HepG2 (cell line): ENCODE measurements around the gene UBAC2. TPM values are rescaled to one million over a fixed set of nuclear protein-coding genes. Genes with fewer than 3 reads are reported as not detected.

Experiments
- ATAC-seq: fragments of 200-7000 bp; cut with Tn5 transposase; 3 replicates; pipeline ENCODE4 v1.9.1; 2020; ENCODE audit warnings: mild to moderate bottlenecking, moderate library complexity
- BruUV-seq: library from RNA; stranded (reverse); fragments of 400-500 nt; replicated peaks from 2 replicates; lab custom pipeline; 2021; lab: Mats Ljungman, UMichigan
- CTCF ChIA-PET: fragments of 300-600 bp; formaldehyde crosslinking; extraction: SDS; loops from one replicate; lab custom pipeline; 2021; ENCODE audit warnings: low total read pairs, inconsistent platforms, low intra/inter-chr PET ratio; lab: Yijun Ruan, JAX
- POLR2A ChIA-PET: fragments of 350-600 bp; sonication (Branson Sonifier 250); formaldehyde crosslinking; loops from one replicate; lab custom pipeline; 2020; ENCODE audit warnings: antibody characterized with exemption, inconsistent platforms; lab: Yijun Ruan, JAX
- DNase-seq: peaks from one replicate; pipeline ENCODE4 v3.0.0-alpha.2; 2015; ENCODE audit warnings: low spot score
- FAIRE-seq: peaks from 3 replicates; lab custom pipeline; 2011; peaks lifted over from hg19 to GRCh38; lab: Jason Lieb, UNC
- H2AFZ ChIP-seq: one replicate; pipeline ENCODE4 v1.6.1; 2011; ENCODE audit warnings: low read length, inconsistent platforms
- H3K27ac ChIP-seq: fragments of 300-600 bp; 3 replicates; pipeline ENCODE4 v1.8.0; 2011; ENCODE audit warnings: mixed run types, mild to moderate bottlenecking, mixed read lengths, low read length, inconsistent platforms; ENCODE audit not compliant: insufficient read depth; ENCODE audit errors: extremely low read length
- H3K27me3 ChIP-seq, 2 experiments: fragments of 200-600 bp in 1 of 2; 2 replicates in 1 of 2; 3 replicates in 1 of 2; pipeline versions ENCODE4 v1.6.0 to v1.8.0; 2011; ENCODE audit warnings: low read length in 2 of 2, mild to moderate bottlenecking in 2 of 2, moderate library complexity in 2 of 2, inconsistent platforms in 1 of 2; ENCODE audit not compliant: insufficient read depth in 2 of 2, control insufficient read depth in 1 of 2
- H3K36me3 ChIP-seq, 2 experiments: fragments of 200-600 bp in 1 of 2; replicated peaks in 1 of 2; 2 replicates in 1 of 2; 3 replicates in 1 of 2; pipeline versions ENCODE4 v1.5.1 to v1.8.0; 2011; ENCODE audit warnings: low read length in 2 of 2, inconsistent platforms in 1 of 2; ENCODE audit not compliant: insufficient read depth in 2 of 2, control insufficient read depth in 1 of 2
- H3K4me1 ChIP-seq: 2 replicates; pipeline ENCODE4 v1.5.1; 2012; ENCODE audit warnings: low read length, inconsistent platforms; ENCODE audit not compliant: insufficient read depth
- H3K4me2 ChIP-seq: 2 replicates; pipeline ENCODE4 v1.6.0; 2011; ENCODE audit warnings: low read depth, low read length, inconsistent platforms
- H3K4me3 ChIP-seq, 3 experiments: fragments of 200-600 bp in 1 of 3; sonication (generic), shearing (Covaris generic) in 1 of 3; replicated peaks in 1 of 3; 2 replicates each; pipeline ENCODE4 v1.5.1; 2011 to 2016; ENCODE audit warnings: low read length in 3 of 3, inconsistent platforms in 2 of 3, low read depth in 2 of 3, mild to moderate bottlenecking in 2 of 3, control low read depth in 1 of 3, mixed read lengths in 1 of 3; ENCODE audit not compliant: insufficient read depth in 1 of 3
- H3K79me2 ChIP-seq: one replicate; pipeline ENCODE4 v1.6.1; 2011; ENCODE audit warnings: low read length, inconsistent platforms; ENCODE audit not compliant: insufficient read depth
- H3K9ac ChIP-seq: 2 replicates; pipeline ENCODE4 v1.6.0; 2011; ENCODE audit warnings: mild to moderate bottlenecking, low read depth, low read length, inconsistent platforms; ENCODE audit not compliant: insufficient read depth
- H3K9me3 ChIP-seq: 2 replicates; pipeline ENCODE4 v1.5.1; 2012; ENCODE audit warnings: mild to moderate bottlenecking, low read length
- H4K20me1 ChIP-seq: 2 replicates; pipeline ENCODE4 v1.6.0; 2011; ENCODE audit warnings: inconsistent platforms, mild to moderate bottlenecking, low read length, moderate library complexity; ENCODE audit not compliant: insufficient read depth
- ATF7 ChIP-seq, 2 experiments: fragments of 450-650 bp in 1 of 2; sonication (generic) in 1 of 2; formaldehyde crosslinking in 1 of 2; IDR thresholded peaks; 2 replicates each; pipeline versions ENCODE4 v1.4.0 to v1.6.1; 2016 to 2020; ENCODE audit warnings: antibody characterized with exemption in 1 of 2, mild to moderate bottlenecking in 1 of 2, missing genetic modification reagents in 1 of 2
- GZF1 ChIP-seq: sonication (generic); formaldehyde crosslinking; IDR thresholded peaks from 2 replicates; pipeline ENCODE4 v1.5.1; 2020; ENCODE audit warnings: mild to moderate bottlenecking, missing genetic modification reagents
- HNRNPUL1 ChIP-seq: fragments of 200-400 bp; formaldehyde crosslinking; IDR thresholded peaks from 2 replicates; pipeline ENCODE4 v1.6.1; 2017; ENCODE audit warnings: low read depth, mild to moderate bottlenecking, low read length, moderate library complexity
- KAT8 ChIP-seq: IDR thresholded peaks from 2 replicates; pipeline ENCODE4 v1.6.1; 2016; ENCODE audit warnings: missing genetic modification reagents, missing compliant biosample characterization
- REL ChIP-seq: sonication (generic); formaldehyde crosslinking; conservative IDR thresholded peaks from 2 replicates; pipeline ENCODE4 v1.8.0; 2022; ENCODE audit warnings: mild to moderate bottlenecking, missing genetic modification reagents, moderate library complexity
- ZNF180 ChIP-seq: sonication (generic); formaldehyde crosslinking; IDR thresholded peaks from 2 replicates; pipeline ENCODE4 v1.4.0; 2020; ENCODE audit warnings: low read depth, missing genetic modification reagents, borderline replicate concordance
- ZNF44 ChIP-seq: sonication (generic); formaldehyde crosslinking; IDR thresholded peaks from 2 replicates; pipeline ENCODE4 v1.5.1; 2020; ENCODE audit warnings: mild to moderate bottlenecking, missing genetic modification reagents
- ZNF446 ChIP-seq: sonication (generic); formaldehyde crosslinking; IDR thresholded peaks from 2 replicates; pipeline ENCODE4 v1.5.0; 2020; ENCODE audit warnings: mild to moderate bottlenecking, missing genetic modification reagents
- WGBS: methylation state at CpG from one replicate; pipeline ENCODE4 v1.1.6; 2017; ENCODE audit warnings: low lambda C conversion rate; 5-methylcytosine and 5-hydroxymethylcytosine counted together
- in situ Hi-C: cut with HindIII; loops from 2 replicates; pipeline ENCODE4 v1.10.0; 2017; ENCODE audit warnings: low pct_unique_long_range_greater_than_20kb; ENCODE audit not compliant: extremely low pct_ligation_motif_present
- intact Hi-C: fragments of 100-400 bp; cut with micrococcal nuclease; formaldehyde crosslinking; loops from one replicate; pipeline ENCODE4 v1.10.0; 2022; ENCODE audit not compliant: unreplicated experiment
- polyA plus RNA-seq, 8 experiments: library from polyadenylated mRNA; depleted of rRNA in 3 of 8; stranded (reverse) in 7 of 8; unstranded in 1 of 8; fragments of >200 nt; fragmentation: Illumina TruSeq in 4 of 8; extraction: Trizol in 4 of 8; gene quantifications; 2 replicates each; pipeline versions ENCODE4 v1.2.1 to v1.2.3, GENCODE V29; 2011 to 2016; ENCODE audit warnings: low read depth in 4 of 8, missing spikeins in 1 of 8, mixed read lengths in 1 of 8; ENCODE audit not compliant: insufficient read depth in 1 of 8
- total RNA-seq, 5 experiments: library from RNA; depleted of rRNA; stranded (reverse); fragments of >200 nt; fragmentation: Illumina TruSeq; extraction: Trizol; gene quantifications; 2 replicates each; pipeline ENCODE4 v1.2.3, GENCODE V29; 2016; ENCODE audit warnings: low read depth in 1 of 5
- TF ChIP-seq, protein P1 (sequence below): sonication (generic); formaldehyde crosslinking; IDR thresholded peaks from 2 replicates; pipeline ENCODE4 v1.9.0; 2021; ENCODE audit warnings: mild to moderate bottlenecking, missing genetic modification reagents
- TF ChIP-seq, protein P2 (sequence below): sonication (generic); formaldehyde crosslinking; IDR thresholded peaks from 2 replicates; pipeline ENCODE4 v1.5.0; 2020; ENCODE audit warnings: missing genetic modification reagents

UBAC2 gene
- total and polyA plus RNA-seq, 2 of the 13 experiments (the other 11 are each of a cell fraction or from before 2014, with no cell fraction given): 61.3 to 80.8 TPM

DNA sequence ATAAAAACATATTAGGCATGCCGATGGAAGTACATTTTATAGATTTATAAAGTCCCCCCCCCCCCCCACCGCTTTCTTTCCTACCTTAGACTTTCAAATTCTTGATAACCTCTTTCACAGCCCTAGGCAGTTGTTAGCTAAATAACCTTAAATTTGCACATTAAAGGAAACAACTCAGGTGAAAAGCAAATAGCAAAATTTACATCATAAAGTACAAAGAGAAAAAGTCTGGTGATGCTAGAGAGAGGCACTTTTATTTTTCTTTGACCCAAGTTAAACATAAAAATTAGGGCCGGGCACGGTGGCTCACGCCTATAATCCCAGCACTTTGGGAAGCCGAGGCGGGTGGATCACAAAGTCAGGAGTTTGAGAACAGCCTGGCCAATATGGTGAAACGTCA, 15.0 kb upstream of the UBAC2 start:
- no peak for TF ChIP-seq HNRNPUL1
- no peak for TF ChIP-seq ZNF180 (CRISPR knock-in tag)
- TF ChIP-seq ATF7 (IDR thresholded peaks at IDR 0.05): no peak
- no peak for TF ChIP-seq ATF7 (CRISPR knock-in tag; IDR thresholded peaks at IDR 0.05)
- no peak for TF ChIP-seq ZNF44 (CRISPR knock-in tag)
- no peak for TF ChIP-seq REL (CRISPR knock-in tag)
- intact Hi-C loops (no loop called here), in situ Hi-C loops (no loop called here)
- Histone ChIP-seq H3K27me3 (no peaks in the 10 kb centered on the region; a peak in 1 of 5 replicates), H3K9me3 (peaks cover 12% of the 10 kb centered on the region), H3K79me2 (no peaks in the 10 kb centered on the region), H2AFZ (no peak overlapping the region), H3K4me2 (no peak overlapping the region), H3K4me3 (no peak overlapping the region), H3K36me3 (no peaks in the 10 kb centered on the region), H4K20me1 (no peaks in the 10 kb centered on the region), H3K9ac (no peak overlapping the region), H3K27ac (no peak overlapping the region), H3K4me1 (0 out of 2 replicates have a peak, but pooled peaks cover 9% of the 10 kb centered on the region)
- no peak for DNase-seq
- ChIA-PET POLR2A (interaction anchor here (3.5 kb wide), 1 partner anchor 15 kb away, joined by 16 read pairs; the partner anchor contains the start of gene UBAC2), CTCF (no interaction called here)
- WGBS: 25% methylated on average over 8 of the region's 8 CpGs
- no peak for ATAC-seq
- FAIRE-seq: no peak
- no TSS peak for BruUV-seq

DNA sequence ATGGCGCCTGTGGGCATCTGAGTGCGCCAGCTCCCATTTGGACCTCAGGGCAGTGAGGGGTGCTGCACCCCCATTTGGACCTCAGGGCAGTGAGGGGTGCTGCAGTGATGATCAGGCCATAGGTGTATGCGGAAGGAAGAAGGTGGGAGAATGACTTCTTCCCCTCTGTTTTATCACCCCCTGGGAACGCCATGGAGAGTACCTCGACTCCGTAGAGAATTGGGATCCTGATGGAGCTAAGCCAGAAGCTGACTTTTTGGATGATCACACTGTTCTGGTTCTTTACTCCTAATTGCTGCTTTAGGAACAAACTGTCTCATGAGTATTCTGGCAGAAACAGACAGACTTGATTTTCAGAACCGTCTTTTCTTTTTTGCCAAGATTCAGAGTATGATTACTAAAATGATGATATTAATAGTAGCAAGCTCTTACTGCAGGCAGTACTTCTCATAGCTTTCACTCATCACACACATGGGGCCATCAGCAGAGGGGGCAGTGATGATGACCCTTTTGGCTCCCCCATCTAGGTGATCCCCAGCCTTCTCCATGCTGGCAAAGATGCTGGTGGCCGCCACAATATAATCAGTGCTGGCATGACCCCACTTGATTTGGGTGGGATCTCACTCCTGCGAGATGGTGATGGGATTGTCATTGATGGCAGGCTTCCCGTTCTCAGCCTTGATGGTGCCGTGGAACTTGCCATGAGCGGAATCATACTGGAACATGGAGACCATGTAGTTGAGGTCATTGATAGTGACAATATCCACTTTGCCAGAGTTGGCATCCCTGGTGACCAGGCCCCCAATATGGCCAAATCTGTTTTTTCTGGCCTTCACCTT, 10.3 kb upstream of the UBAC2 start:
- Histone ChIP-seq H3K79me2 (no peaks in the 10 kb centered on the region), H3K4me2 (no peak overlapping the region), H3K27ac (no peak overlapping the region), H3K4me1 (peaks cover 23% of the 10 kb centered on the region; the same call in 1 of the 2 replicates), H3K4me3 (no peak overlapping the region), H4K20me1 (no peaks in the 10 kb centered on the region), H3K36me3 (no peaks in the 10 kb centered on the region), H3K9me3 (no peaks in the 10 kb centered on the region), H3K27me3 (no peaks in the 10 kb centered on the region; a peak in 1 of 5 replicates), H3K9ac (no peak overlapping the region), H2AFZ (no peak overlapping the region)
- no TSS peak for BruUV-seq
- DNase-seq: no peak
- no peak for ATAC-seq
- ChIA-PET POLR2A (interaction anchor here (2.2 kb wide), 1 partner anchor 10 kb away, joined by 9 read pairs; the partner anchor contains the start of gene UBAC2), CTCF (no interaction called here)
- FAIRE-seq: no peak
- in situ Hi-C loops (no loop called here), intact Hi-C loops (no loop called here)
- WGBS: 82% methylated on average over 9 of the region's 12 CpGs
- no peak for TF ChIP-seq ZNF446
- no peak for TF ChIP-seq KAT8 (CRISPR knock-in tag)
- TF ChIP-seq, protein P1, sequence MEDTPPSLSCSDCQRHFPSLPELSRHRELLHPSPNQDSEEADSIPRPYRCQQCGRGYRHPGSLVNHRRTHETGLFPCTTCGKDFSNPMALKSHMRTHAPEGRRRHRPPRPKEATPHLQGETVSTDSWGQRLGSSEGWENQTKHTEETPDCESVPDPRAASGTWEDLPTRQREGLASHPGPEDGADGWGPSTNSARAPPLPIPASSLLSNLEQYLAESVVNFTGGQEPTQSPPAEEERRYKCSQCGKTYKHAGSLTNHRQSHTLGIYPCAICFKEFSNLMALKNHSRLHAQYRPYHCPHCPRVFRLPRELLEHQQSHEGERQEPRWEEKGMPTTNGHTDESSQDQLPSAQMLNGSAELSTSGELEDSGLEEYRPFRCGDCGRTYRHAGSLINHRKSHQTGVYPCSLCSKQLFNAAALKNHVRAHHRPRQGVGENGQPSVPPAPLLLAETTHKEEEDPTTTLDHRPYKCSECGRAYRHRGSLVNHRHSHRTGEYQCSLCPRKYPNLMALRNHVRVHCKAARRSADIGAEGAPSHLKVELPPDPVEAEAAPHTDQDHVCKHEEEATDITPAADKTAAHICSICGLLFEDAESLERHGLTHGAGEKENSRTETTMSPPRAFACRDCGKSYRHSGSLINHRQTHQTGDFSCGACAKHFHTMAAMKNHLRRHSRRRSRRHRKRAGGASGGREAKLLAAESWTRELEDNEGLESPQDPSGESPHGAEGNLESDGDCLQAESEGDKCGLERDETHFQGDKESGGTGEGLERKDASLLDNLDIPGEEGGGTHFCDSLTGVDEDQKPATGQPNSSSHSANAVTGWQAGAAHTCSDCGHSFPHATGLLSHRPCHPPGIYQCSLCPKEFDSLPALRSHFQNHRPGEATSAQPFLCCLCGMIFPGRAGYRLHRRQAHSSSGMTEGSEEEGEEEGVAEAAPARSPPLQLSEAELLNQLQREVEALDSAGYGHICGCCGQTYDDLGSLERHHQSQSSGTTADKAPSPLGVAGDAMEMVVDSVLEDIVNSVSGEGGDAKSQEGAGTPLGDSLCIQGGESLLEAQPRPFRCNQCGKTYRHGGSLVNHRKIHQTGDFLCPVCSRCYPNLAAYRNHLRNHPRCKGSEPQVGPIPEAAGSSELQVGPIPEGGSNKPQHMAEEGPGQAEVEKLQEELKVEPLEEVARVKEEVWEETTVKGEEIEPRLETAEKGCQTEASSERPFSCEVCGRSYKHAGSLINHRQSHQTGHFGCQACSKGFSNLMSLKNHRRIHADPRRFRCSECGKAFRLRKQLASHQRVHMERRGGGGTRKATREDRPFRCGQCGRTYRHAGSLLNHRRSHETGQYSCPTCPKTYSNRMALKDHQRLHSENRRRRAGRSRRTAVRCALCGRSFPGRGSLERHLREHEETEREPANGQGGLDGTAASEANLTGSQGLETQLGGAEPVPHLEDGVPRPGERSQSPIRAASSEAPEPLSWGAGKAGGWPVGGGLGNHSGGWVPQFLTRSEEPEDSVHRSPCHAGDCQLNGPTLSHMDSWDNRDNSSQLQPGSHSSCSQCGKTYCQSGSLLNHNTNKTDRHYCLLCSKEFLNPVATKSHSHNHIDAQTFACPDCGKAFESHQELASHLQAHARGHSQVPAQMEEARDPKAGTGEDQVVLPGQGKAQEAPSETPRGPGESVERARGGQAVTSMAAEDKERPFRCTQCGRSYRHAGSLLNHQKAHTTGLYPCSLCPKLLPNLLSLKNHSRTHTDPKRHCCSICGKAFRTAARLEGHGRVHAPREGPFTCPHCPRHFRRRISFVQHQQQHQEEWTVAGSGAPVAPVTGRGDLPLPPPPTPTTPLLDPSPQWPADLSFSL (CRISPR knock-in tag): no peak
- TF ChIP-seq, protein P2, sequence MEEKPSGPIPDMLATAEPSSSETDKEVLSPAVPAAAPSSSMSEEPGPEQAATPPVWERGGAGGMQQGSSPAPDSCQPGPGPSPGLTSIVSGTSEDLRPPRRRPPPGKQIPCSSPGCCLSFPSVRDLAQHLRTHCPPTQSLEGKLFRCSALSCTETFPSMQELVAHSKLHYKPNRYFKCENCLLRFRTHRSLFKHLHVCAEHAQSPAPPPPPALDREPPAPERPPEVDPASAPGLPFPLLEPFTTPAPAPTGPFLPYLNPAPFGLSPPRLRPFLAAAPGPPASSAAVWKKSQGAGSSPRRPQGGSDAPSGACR (CRISPR knock-in tag): no peak
- TF ChIP-seq GZF1 (CRISPR knock-in tag): no peak
